Thyroid gland (tissue), 4 donors: Measurements from ENCODE around the gene DAB1.

ENCODE experiments used
- POLR2A ChIP-seq, 2 donors: fragments of 450-650 bp; IDR thresholded peaks; one replicate each; pipeline ENCODE4 v1.6.1; 2017; ENCODE audit warnings: antibody characterized with exemption in 2 of 2, mild to moderate bottlenecking in 2 of 2, moderate library complexity in 1 of 2
- TF ChIP-seq, protein P1 (sequence below), 6 experiments: fragments of 200-600 bp in 3 of 6; fragments of 450-650 bp in 3 of 6; sonication (generic) in 3 of 6; IDR thresholded peaks; one replicate each; pipeline ENCODE4 v1.5.1; 2016 to 2019; ENCODE audit warnings: antibody characterized with exemption in 6 of 6, mild to moderate bottlenecking in 2 of 6, inconsistent platforms in 1 of 6, moderate library complexity in 1 of 6

DNA sequence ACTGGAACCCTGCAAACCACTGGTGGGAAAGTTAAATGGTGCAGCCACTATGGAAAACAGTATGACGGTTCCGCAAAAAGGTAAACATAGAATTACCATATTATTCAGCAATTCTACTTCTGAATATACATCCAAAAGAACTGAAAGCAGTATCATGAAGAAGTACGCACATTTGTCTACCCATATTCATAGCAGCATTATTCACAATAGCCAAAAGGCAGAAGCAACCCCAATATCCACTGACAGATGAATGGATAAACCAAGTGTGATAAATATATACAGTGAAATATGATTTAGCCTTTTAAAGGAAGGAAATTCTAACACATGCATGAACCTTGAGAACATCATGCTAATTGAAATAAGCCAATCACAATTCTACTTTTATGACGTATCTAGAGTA lies 39.6 kb downstream of the DAB1 start:
- TF ChIP-seq POLR2A (IDR thresholded peaks at IDR 0.05), result no peak
- TF ChIP-seq, protein P1, sequence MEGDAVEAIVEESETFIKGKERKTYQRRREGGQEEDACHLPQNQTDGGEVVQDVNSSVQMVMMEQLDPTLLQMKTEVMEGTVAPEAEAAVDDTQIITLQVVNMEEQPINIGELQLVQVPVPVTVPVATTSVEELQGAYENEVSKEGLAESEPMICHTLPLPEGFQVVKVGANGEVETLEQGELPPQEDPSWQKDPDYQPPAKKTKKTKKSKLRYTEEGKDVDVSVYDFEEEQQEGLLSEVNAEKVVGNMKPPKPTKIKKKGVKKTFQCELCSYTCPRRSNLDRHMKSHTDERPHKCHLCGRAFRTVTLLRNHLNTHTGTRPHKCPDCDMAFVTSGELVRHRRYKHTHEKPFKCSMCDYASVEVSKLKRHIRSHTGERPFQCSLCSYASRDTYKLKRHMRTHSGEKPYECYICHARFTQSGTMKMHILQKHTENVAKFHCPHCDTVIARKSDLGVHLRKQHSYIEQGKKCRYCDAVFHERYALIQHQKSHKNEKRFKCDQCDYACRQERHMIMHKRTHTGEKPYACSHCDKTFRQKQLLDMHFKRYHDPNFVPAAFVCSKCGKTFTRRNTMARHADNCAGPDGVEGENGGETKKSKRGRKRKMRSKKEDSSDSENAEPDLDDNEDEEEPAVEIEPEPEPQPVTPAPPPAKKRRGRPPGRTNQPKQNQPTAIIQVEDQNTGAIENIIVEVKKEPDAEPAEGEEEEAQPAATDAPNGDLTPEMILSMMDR (IDR thresholded peaks at IDR 0.05), result no peak
